WI38 (cell line): ENCODE data around the gene OR2D3.
"Not testable (repeated sequence)": the region's sequence is repeated elsewhere in the genome, so short reads cannot be mapped to it uniquely, and the experiment has no call there.

Experiments
- H3K4me3 ChIP-seq: 2 replicates; pipeline ENCODE4 v1.5.1; 2011; ENCODE audit warnings: low read depth, mild to moderate bottlenecking, control low read depth, low read length
- TF ChIP-seq, protein P1 (sequence below): IDR thresholded peaks from 2 replicates; pipeline ENCODE4 v1.5.1; 2012; ENCODE audit warnings: low read depth, mild to moderate bottlenecking, control low read depth, low read length

OR2D3 gene, protein sequence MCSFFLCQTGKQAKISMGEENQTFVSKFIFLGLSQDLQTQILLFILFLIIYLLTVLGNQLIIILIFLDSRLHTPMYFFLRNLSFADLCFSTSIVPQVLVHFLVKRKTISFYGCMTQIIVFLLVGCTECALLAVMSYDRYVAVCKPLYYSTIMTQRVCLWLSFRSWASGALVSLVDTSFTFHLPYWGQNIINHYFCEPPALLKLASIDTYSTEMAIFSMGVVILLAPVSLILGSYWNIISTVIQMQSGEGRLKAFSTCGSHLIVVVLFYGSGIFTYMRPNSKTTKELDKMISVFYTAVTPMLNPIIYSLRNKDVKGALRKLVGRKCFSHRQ

DNA sequence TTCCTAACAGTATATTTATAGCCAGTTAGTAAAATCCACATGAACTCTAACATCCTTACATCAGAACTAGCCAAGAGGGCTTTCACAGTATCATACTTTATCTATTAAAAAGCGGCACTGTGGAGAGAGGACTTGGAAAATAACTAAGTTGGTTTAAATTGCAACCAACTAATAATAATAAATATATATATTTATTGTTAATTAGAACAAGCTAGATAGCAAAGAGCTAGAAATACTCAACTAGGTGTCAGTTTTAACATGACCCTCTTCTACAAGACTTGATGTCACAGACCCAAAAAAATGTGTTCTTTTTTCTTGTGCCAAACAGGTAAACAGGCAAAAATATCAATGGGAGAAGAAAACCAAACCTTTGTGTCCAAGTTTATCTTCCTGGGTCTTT lies at the start of gene OR2D3:
Gene OR2D3, plus strand, starts transcription at position 301 of the 400 bp plus-strand sequence. Its CDS starts 0 bp downstream, at position 301.
- no peak within 1 kb of the TSS for H3K4me3 ChIP-seq
- TF ChIP-seq, protein P1, sequence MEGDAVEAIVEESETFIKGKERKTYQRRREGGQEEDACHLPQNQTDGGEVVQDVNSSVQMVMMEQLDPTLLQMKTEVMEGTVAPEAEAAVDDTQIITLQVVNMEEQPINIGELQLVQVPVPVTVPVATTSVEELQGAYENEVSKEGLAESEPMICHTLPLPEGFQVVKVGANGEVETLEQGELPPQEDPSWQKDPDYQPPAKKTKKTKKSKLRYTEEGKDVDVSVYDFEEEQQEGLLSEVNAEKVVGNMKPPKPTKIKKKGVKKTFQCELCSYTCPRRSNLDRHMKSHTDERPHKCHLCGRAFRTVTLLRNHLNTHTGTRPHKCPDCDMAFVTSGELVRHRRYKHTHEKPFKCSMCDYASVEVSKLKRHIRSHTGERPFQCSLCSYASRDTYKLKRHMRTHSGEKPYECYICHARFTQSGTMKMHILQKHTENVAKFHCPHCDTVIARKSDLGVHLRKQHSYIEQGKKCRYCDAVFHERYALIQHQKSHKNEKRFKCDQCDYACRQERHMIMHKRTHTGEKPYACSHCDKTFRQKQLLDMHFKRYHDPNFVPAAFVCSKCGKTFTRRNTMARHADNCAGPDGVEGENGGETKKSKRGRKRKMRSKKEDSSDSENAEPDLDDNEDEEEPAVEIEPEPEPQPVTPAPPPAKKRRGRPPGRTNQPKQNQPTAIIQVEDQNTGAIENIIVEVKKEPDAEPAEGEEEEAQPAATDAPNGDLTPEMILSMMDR: no peak

DNA sequence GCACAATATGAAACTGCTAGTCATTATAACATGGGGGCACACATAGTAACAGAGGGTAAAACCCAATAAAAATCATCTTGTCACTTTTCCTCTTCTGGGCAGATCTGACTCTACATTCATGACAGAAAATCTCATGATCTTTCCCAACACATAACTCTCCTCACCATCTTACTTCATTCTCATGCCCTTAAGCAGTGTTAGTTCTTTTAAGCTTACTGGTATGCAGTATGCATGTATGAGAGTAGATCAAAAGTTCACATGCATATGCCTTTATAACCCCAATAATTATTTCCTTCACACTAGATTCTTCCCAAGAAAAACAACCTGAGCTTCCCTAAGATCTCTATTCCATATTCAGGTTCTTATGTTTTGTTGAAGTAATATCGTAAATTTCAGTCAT lies 49.5 kb upstream of the OR2D3 start:
- no peak overlapping the region for H3K4me3 ChIP-seq
- TF ChIP-seq, protein P1: no peak

DNA sequence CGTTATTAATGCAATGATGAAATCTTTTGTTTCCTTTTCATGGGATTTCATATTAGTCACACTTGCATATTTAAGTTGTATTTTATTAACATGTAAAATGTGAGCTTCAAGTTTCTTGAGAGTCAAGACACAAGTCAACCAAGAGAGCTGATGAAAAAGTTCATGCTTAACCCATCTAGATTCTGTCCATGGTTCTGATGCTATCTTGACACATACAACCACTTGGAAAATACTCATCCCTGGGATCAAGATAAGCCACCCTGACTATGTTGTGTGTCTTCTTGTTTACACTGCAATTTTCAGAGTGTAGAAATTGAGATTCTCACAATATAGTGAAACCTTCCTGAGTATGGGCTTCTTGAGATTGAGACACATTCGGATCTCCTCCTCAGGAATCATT lies 45.0 kb upstream of the OR2D3 start:
- no peak overlapping the region for H3K4me3 ChIP-seq
- TF ChIP-seq, protein P1: no peak

DNA sequence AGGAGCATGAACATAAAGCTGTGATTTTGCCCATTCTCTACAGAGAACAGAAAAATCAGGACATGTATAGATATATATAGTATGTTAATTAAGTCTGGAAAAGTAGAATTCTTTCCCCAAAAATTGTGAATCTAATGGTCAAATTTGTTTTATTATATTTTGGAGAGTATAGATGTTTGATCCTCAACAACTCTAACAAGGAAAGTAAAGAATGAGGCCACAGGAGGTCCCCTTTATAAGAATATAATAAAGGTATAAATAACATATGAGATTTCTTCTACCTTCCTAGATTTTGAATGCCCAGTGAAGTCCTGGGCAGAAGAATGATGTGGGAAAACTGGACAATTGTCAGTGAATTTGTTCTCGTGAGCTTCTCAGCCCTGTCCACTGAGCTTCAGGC lies 44.5 kb upstream of the OR2D3 start, which contains the start of gene OR10A4:
Gene OR10A4, plus strand, starts transcription at position 301 of the 400 bp plus-strand sequence. Its CDS starts 23 bp downstream, at position 324.
- TF ChIP-seq, protein P1: no peak

DNA sequence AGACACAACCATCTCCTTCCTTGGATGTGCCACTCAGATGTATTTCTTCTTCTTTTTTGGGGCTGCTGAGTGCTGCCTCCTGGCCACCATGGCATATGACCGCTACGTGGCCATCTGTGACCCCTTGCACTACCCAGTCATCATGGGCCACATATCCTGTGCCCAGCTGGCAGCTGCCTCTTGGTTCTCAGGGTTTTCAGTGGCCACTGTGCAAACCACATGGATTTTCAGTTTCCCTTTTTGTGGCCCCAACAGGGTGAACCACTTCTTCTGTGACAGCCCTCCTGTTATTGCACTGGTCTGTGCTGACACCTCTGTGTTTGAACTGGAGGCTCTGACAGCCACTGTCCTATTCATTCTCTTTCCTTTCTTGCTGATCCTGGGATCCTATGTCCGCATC lies 43.9 kb upstream of the OR2D3 start:
- no peak overlapping the region for H3K4me3 ChIP-seq
- TF ChIP-seq, protein P1: no peak

More for the DNA sequence above, 44.5 kb upstream of the OR2D3 start, which contains the start of gene OR10A4:
- no peak within 1 kb of the TSS for H3K4me3 ChIP-seq

DNA sequence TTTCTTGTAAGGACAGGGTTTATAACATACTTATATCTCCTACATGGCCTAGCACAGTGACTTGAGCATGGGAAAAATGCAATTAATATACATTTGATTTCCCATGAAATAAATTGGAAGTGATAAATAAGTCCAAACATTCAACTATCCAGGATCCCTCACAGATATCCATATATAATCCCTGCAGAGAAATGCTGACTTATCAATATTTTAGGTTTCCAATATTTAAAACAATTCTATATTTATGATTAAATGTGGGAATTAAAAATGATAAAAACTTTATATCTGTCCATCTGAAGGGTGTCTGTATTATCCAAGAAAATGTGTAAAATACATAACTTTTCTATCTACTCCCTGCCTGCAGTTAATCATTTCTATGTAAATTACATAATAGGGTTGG lies 38.1 kb upstream of the OR2D3 start:
- TF ChIP-seq, protein P1: no peak
- no peak overlapping the region for H3K4me3 ChIP-seq

DNA sequence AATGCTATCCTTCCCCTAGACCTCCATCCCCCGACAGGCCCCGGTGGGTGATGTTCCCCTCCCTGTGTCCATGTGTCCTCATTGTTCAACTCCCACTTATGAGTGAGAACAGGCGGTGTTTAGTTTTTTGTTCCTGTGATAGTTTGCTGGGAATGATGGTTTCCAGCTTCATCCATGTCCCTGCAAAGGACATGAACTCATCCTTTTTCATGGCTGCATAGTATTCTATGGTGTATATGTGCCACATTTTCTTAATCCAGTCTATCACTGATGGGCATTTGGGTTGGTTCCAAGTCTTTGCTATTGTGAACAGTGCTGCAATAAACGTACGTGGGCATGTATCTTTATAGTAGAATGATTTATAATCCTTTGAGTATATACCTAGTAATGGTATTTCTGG lies 33.1 kb upstream of the OR2D3 start:
- not testable (repeated sequence) for H3K4me3 ChIP-seq
